Ascending aorta (tissue), 2 donors: ENCODE data around the gene CDH23. TPM values are rescaled to one million over a fixed set of nuclear protein-coding genes. Genes with fewer than 3 reads are reported as not detected.

ENCODE experiments used
- DNase-seq, 2 donors: peaks; one replicate each; pipeline ENCODE4 v3.0.0-alpha.2; 2019; ENCODE audit warnings: low spot score in 2 of 2
- H3K27ac ChIP-seq, 2 donors: fragments of 200-600 bp; sonication (generic); one replicate each; pipeline ENCODE4 v1.5.1; 2016 to 2017; ENCODE audit warnings: mild to moderate bottlenecking in 1 of 2
- H3K27me3 ChIP-seq: fragments of 200-600 bp; sonication (generic); one replicate; pipeline ENCODE4 v1.5.1; 2017
- H3K36me3 ChIP-seq, 2 donors: fragments of 200-600 bp; sonication (generic); one replicate each; pipeline ENCODE4 v1.5.1; 2016
- H3K4me1 ChIP-seq, 2 donors: fragments of 200-600 bp; sonication (generic); one replicate each; pipeline ENCODE4 v1.5.1; 2016 to 2017; ENCODE audit warnings: mild to moderate bottlenecking in 1 of 2
- H3K4me3 ChIP-seq, 2 donors: fragments of 200-600 bp; sonication (generic); one replicate each; pipeline ENCODE4 v1.5.1; 2016 to 2017; ENCODE audit warnings: mild to moderate bottlenecking in 1 of 2
- H3K9me3 ChIP-seq, 2 donors: fragments of 200-600 bp; sonication (generic); one replicate each; pipeline ENCODE4 v1.5.1; 2016
- CTCF ChIP-seq, 3 experiments: fragments of 200-600 bp in 2 of 3; fragments of 450-650 bp in 1 of 3; sonication (generic) in 2 of 3; IDR thresholded peaks; one replicate each; pipeline ENCODE4 v1.5.1; 2016 to 2019; ENCODE audit warnings: antibody characterized with exemption in 3 of 3, mild to moderate bottlenecking in 1 of 3, moderate library complexity in 1 of 3
- intact Hi-C: fragments of 100-400 bp; cut with DNase I; formaldehyde crosslinking; loops from one replicate; pipeline ENCODE4 v1.15.1; 2023
- total RNA-seq: library from RNA; depleted of rRNA; stranded (reverse); fragments of >200 nt; gene quantifications from one replicate; pipeline ENCODE4 v1.1.0, GENCODE V29; 2016

Gene CDH23
- total RNA-seq, 1 donor from 2014 or later: 40.9 TPM

GRCh38 chr10:71478173-71478572 is 81.5 kb downstream of the CDH23 start:
- Histone ChIP-seq H3K27me3 (no peaks in the 10 kb centered on the region), H3K9me3 (no peaks in the 10 kb centered on the region), H3K36me3 (no peaks in the 10 kb centered on the region), H3K27ac (no peak overlapping the region), H3K4me1 (peaks cover 0 to 5% of the 10 kb centered on the region in 2 donors), H3K4me3 (no peak overlapping the region)
- DNase-seq: no peak
- TF ChIP-seq CTCF (IDR thresholded peaks at IDR 0.05): no peak
- intact Hi-C loops: no loop called here

- Histone ChIP-seq H3K36me3 (no peaks in the 10 kb centered on the region), H3K4me3 (no peak overlapping the region), H3K4me1 (peaks cover 0 to 5% of the 10 kb centered on the region in 2 donors), H3K27me3 (no peaks in the 10 kb centered on the region), H3K27ac (no peak overlapping the region), H3K9me3 (no peaks in the 10 kb centered on the region)
- intact Hi-C loops: no loop called here
- DNase-seq: no peak
- TF ChIP-seq CTCF (IDR thresholded peaks at IDR 0.05): no peak
These were observed 82.2 kb downstream of the CDH23 start for GRCh38 chr10:71478813-71479365.

GRCh38 chr10:71479831-71480230 is 83.1 kb downstream of the CDH23 start:
- intact Hi-C loops: no loop called here
- no peaks in the 10 kb centered on the region for H3K36me3 ChIP-seq
- DNase-seq: no peak

GRCh38 chr10:71480662-71481061 is 83.9 kb downstream of the CDH23 start:
- H3K36me3 ChIP-seq: no peaks in the 10 kb centered on the region
- no peaks in the 10 kb centered on the region for H3K27me3 ChIP-seq
- H3K4me3 ChIP-seq: no peak overlapping the region
- TF ChIP-seq CTCF (IDR thresholded peaks at IDR 0.05): no peak
- no peak overlapping the region for H3K27ac ChIP-seq
- no peaks in the 10 kb centered on the region for H3K9me3 ChIP-seq
- intact Hi-C loops: no loop called here
- peaks cover 0 to 5% of the 10 kb centered on the region in 2 donors for H3K4me1 ChIP-seq
- DNase-seq: no peak

More at GRCh38 chr10:71479831-71480230, 83.1 kb downstream of the CDH23 start:
- TF ChIP-seq CTCF (IDR thresholded peaks at IDR 0.05): no peak
- H3K4me3 ChIP-seq: no peak overlapping the region
- H3K27me3 ChIP-seq: no peaks in the 10 kb centered on the region
- no peaks in the 10 kb centered on the region for H3K9me3 ChIP-seq
- H3K27ac ChIP-seq: no peak overlapping the region
- H3K4me1 ChIP-seq: peaks cover 0 to 5% of the 10 kb centered on the region in 2 donors

- intact Hi-C loops: no loop called here
- Histone ChIP-seq H3K4me3 (no peak overlapping the region), H3K27ac (no peak overlapping the region), H3K9me3 (no peaks in the 10 kb centered on the region), H3K36me3 (no peaks in the 10 kb centered on the region), H3K27me3 (no peaks in the 10 kb centered on the region), H3K4me1 (peaks cover 0 to 1% of the 10 kb centered on the region in 2 donors)
- DNase-seq: no peak
- no peak for TF ChIP-seq CTCF (IDR thresholded peaks at IDR 0.05)
These were observed 85.2 kb downstream of the CDH23 start for GRCh38 chr10:71481746-71482410.
